ENCODE results near the gene IL1RAPL1. TPM values are rescaled to one million over a fixed set of nuclear protein-coding genes. Genes with fewer than 3 reads are reported as not detected.
A peak's percentile ranks its signal among the peaks of the same experiment; 100 is the strongest.
"Not testable (repeated sequence)": the region's sequence is repeated elsewhere in the genome, so short reads cannot be mapped to it uniquely, and the experiment has no call there.

The IL1RAPL1 gene
- total RNA-seq, 1 donor from 2014 or later, result not detected

DNA sequence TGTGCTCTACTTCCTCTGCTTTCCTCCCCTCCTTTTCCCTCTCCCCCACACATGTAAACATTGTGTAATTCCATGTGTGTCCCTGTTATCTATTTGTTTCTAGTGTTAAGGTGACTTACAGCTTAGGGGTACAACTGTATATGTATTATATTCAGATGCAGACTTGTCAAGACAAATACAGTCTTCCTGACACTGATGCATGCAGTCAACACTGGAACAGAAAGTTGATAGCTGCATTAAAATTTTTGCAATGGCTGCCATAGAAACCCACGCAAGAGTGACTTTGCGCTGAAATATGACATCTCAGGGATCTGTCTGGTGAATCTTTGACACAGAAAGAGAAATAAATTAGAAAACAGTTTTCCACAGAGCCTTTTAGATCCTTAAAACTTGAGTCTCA lies 656.7 kb downstream of the IL1RAPL1 start:
- DNase-seq (ENCODE audit: low read depth), result no peak

DNA sequence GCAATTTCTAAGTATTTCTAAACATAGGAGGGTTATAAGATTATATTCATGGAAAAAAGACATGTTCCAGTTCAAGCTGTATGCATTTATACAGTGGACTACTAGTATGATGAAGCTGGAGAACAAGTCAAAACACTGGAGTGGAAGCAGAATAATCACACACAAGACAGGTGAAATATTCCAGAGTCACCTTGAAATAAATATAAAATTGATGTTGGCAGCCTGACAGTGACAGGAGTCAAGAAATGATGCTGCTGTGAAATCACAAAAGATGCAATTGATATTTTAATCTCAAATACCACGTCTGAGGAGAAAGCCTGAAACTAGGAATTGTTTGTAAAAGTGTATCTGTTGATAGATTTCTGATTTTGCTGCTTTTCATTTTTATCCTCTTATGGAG lies 667.3 kb downstream of the IL1RAPL1 start:
- no peak for DNase-seq (ENCODE audit: low read depth)

DNA sequence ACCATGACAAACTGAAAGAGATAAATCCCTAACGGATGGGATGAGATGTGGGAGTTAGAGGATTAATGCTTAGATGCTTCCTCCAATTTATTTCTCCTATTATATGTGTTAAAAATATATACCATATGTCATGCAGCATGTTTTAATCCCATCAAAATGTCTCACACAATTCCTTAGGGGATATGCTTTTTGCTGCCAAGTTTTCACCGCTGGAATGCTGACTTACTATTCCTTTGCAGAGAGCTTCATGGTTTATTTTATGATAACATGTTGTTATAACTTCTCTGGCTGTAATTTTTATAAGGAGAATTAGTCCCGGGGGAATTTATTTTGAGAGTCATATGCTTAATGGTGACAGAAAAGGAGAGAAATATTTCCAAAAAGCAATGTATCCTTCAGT lies 670.3 kb downstream of the IL1RAPL1 start:
- DNase-seq (ENCODE audit: low read depth), result no peak

DNA sequence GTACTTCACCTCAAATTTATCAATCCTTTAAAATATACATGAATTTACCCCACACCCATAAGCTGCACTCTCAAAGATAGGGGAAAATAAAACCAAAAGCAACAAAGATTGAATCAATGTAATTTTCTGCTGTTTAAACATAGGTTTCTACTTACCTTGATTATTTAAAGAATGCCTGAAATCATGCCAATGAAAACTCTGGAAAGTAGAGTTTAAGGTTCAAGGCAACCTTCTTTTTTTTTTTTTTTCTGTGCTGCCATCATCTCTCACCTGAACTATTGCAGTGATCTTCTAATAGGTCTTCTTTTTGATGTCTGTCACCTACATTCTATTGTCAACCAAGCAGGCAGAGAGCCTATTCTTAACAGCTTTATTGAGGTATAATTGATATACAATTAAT lies 682.1 kb downstream of the IL1RAPL1 start:
- no peak for DNase-seq (ENCODE audit: low read depth)

DNA sequence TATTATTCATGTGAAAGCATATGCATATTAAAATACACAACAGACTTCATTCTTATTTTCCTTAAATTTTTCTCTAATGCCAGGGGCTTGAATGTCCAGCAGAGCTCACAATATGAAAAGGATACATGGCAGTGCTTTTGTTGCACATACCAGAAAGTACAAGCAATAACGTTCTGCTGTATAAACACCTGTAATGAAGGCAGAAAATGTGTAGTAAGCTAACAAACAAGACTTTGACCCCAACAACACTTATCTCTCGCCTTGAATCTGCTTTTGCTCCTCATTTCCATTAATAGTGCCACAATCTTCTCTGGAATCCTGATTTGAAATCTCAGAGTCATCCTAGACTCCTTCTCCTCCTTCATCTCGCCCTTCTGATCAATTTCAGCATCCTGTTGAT lies 687.3 kb downstream of the IL1RAPL1 start:
- DNase-seq (ENCODE audit: low read depth), result no peak

DNA sequence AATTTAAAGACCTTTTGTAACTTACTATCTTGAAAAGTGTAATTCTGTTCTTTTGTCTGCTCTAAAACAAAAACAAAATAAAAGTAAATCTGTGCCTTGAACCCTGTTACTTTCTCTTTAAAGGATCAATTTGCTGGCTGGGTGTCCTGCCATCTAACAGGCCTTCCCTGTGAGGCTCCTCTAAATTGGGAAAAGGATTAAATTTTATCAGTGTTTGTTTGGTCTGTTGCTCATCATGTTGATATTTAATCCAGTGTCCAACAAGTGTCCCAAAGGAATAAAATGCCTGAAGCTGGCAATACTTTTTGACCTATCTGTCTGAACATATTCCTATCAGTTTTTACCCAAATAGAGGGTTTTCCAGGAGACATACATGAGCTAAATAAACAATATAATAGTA lies 688.7 kb downstream of the IL1RAPL1 start:
- no peak for DNase-seq (ENCODE audit: low read depth)

DNA sequence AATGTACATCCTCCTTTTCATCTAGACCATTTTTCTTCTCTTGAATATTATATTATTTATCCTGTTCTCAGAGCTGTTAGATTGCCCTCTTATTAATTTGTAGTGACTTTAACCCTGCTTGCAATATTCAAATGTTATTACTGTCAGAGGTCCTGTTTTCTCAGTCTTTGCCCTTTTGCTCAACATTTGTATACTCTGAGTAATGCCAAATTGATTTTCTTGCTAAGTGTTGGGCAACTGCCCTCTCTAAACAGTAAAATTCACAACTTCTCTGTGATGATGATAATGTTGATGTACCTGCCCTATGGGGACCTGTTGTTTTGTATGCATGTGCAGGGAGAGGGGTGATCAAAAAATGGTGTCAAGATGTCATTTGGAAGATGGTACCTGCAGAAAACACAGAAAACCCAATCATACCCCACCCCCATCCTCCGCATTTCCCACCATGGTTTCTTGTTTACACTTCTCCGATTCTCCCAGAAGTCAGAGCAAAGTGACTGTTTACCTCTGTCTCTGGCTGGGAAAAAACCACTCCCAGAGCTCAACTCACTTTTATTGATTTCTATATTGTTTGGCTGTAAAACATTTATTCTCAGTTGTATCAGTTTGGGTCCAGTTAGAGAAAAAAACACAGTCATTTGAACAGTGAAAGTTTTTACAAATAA lies 694.0 kb downstream of the IL1RAPL1 start:
- no peak for DNase-seq (ENCODE audit: low read depth)

DNA sequence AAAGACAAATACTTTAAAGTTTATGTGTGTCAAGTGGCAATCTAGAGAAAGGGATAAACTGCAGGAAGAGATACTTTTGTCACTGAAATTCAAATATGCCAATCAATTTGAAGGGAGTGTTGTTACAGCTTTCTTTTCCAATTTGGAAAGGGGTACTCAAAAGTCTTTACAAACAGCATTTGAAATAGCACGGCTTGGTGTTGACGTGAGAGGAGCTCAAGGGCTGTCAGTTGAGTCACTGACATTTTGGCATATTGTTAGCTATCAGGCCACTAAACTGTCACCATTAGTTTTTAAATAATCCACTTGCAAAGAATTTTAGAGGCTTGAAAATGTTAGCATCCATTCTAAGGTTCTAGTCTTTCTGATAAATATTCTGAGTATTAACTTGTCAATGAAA lies 698.4 kb downstream of the IL1RAPL1 start:
- no peak for DNase-seq (ENCODE audit: low read depth)

DNA sequence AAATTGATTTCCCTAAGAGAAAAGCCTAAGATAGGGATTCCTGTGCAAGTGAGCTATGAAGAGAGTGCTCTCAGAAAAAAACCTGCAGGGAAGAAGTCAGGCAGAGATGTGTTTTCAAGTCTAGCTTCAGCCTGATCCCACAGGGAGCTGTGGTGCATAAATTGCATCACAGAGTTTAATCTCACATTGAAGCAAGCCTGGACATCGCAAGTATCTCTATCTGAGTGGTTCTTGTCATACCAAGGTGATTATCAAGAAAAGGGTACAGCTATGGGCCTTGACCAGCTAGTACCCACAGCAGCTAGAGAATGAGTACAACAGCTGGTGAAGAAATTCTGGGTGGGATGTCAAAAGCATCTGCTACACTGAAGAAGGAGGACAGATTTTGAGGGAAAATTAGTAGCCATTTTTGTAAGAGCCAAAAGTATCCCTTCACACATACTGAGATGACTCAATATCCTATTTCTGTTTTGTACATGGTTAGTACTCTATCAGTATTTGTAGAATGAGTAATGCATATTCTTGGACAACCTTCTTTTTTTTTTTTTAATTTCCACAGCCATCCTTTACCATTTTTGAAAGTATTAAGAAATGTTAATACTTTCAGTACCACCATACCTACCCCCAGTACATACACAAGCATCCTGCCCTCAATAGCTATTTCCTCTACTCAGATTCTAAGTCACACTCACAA lies 708.9 kb downstream of the IL1RAPL1 start:
- DNase-seq (ENCODE audit: low read depth), result peak; percentile 10

DNA sequence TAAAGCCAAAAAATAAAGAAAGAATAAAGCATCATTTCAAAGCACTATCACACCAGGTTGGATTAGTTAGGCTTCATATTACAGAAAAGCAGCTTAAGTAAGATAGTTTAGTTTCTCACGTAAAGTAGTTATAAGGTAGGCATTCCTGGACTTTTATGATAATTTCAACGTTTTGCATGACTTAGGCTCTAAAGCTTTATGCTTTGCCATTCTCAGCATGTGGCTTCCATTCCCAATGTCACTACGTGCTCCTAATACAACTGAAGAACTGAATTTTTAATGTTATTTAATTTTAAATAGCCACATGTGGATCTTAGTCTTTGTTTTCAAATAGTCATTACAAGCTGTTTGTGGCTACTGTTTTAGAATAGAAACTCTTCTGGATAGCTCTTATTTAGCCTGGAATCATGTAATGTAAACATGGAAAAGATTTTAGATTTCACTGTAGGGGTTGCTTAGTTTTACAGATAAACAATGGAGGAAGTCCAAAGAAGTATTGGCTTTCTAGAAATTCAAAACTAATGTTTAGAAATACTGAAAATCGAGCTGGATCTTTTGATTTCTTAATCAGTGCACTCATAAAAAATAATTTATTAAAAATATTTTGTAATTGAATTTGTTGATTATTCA lies 710.0 kb downstream of the IL1RAPL1 start:
- DNase-seq (ENCODE audit: low read depth), result no peak

DNA sequence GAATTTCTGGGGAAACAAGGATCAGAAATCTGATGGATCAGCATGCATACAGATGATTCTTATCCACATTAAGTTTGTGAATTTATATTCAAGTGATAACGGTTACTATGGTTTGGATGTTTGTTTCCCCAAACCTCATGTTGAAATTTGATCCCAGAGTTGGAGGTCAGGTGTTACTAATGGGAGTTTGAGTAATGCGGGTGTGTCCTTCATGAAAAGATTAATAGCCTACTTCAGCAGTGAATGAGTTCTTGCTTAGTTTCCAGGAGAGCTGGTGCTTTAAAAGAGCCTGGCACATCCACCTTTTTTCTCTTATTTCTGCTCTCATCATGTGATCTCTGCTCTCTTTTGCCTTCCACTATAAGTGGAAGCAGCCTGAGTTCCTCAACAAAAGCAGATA lies 712.4 kb downstream of the IL1RAPL1 start:
- DNase-seq (ENCODE audit: low read depth), result peak; percentile 5

DNA sequence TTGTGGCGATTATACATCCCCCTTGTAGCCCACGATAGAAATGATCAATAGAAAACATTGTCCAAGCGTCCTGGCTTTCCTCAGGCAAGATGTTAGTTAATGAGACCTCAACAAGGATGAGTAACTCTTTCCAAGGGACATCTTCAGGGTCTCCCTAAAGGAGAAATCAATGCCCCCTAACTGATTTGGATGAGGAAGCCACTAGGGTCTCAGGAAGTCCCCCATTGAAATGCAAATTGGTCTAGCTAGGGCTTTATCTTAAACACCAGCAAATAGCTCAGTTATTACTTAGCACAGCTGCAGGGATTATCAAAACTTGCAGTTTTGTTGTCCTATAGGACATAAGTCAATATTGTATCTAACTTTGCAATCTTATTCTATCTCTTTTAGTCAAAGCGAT lies 721.5 kb downstream of the IL1RAPL1 start:
- no peak for DNase-seq (ENCODE audit: low read depth)

DNA sequence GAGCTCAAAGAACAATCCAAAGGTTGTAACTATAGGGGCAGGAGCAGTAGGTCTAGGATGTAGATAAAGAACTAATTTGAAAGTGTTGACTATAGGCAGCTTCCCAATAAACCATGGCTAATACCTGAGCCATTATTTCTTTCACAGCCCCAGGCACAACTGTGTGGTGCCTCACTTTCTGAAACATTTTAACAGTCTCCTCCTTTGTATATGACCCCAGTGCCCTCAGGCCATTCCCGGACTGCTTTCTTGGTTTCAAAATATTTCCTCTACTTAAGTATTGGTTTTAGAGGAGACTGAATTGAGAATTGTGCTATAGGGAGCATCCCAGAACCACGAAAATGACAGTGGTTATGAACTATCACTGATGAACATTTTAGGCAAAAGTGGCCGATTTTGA lies 728.7 kb downstream of the IL1RAPL1 start:
- DNase-seq (ENCODE audit: low read depth), result no peak

DNA sequence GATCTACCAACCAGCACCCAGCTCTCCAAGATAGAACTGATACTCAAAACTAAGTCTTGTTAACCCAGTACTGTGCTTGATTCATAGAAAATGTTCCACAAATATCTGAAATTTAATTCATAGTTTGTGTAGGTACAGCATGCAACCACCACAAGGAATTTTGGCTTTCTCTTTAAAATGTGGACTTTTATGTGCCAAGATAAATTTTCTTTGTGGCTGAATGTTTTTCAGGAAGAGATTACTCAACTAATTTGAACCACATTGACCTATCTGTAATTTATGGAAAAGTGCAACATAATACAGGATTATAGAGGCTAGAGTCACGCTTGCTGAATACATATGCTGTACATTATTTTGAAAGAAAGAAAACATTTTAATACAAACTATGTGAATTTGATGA lies 730.8 kb downstream of the IL1RAPL1 start:
- no peak for DNase-seq (ENCODE audit: low read depth)

DNA sequence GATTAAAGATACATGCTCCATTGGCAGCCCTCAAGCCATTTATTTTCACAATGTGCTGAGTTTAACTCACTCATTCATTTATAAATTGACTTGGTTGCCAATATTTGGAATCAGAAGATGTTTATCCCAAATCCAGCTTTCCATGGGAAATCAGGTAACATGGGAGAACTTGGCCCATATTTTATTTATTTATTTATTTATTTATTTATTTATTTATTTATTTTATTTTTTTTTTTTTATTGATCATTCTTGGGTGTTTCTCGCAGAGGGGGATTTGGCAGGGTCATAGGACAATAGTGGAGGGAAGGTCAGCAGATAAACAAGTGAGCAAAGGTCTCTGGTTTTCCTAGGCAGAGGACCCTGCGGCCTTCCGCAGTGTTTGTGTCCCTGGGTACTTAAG lies 745.2 kb downstream of the IL1RAPL1 start:
- not testable (repeated sequence) for DNase-seq (ENCODE audit: low read depth)

DNA sequence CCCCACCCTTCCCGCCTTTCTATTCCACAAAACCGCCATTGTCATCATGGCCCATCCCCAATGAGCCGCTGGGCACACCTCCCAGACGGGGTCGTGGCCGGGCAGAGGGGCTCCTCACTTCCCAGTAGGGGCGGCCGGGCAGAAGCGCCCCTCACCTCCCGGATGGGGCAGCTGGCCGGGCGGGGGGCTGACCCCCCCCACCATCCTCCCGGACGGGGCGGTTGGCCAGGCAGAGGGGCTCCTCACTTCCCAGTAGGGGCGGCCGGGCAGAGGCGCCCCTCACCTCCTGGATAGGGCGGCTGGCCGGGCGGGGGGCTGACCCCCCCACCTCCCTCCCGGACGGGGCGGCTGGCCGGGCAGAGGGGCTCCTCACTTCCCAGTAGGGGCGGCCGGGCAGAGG lies 745.8 kb downstream of the IL1RAPL1 start:
- DNase-seq (ENCODE audit: low read depth), result not testable (repeated sequence)

DNA sequence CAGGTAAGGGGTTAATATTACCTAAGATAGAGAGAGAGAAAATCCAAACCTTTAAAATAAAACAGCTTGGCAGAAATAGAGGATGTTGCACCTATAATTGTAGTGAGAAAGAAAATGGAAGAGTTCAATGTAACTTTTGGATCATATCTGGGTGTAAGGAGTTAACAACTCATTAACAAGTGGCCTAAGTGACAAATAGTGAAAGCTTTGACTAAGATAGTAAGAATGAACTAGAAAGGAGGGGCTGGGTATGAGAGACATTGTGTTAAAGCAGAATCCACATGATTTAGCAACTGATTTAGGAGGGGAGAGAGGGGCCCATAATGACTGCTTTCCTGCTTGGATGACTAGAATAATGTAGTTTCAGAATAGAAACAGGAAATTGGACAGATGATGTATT lies 761.0 kb downstream of the IL1RAPL1 start:
- DNase-seq (ENCODE audit: low read depth), result no peak

DNA sequence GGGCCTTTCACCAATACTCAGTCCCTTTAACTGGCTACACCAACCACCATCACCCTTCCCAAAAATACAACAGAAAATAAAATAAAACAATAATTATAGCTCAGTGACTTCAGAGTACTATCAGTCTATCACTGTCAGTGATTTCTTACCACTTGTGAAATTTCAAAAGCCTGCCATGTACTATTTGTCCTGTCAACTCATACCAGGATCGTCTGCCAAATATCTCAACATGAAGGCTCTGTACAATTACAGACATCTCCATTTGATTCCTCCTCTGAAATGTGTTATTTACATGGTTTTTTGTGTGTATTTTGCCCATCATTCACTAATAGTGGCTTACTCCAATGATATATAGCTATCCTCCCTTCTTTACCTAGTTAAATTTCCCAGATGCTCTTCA lies 772.0 kb downstream of the IL1RAPL1 start:
- no peak for DNase-seq (ENCODE audit: low read depth)

DNA sequence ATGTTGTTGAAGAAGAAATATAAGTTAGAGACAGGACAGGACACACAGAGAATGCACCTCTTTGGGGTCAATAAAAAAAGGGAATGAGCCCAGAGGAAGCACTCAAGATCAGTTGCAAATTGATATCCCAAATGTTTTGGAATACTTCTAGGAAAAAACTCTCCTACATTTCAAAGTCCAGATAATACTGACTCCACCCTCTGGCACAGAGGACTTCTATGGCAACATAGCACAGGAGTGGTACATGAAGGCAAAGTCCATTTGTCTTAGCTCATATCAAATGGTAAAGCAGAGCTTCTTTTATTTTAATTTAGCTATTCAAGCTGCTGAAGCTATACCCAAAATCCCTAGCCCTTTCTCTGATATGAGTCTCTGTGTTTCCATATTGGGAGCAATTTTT lies 787.5 kb downstream of the IL1RAPL1 start:
- not testable (repeated sequence) for DNase-seq (ENCODE audit: low read depth)

DNA sequence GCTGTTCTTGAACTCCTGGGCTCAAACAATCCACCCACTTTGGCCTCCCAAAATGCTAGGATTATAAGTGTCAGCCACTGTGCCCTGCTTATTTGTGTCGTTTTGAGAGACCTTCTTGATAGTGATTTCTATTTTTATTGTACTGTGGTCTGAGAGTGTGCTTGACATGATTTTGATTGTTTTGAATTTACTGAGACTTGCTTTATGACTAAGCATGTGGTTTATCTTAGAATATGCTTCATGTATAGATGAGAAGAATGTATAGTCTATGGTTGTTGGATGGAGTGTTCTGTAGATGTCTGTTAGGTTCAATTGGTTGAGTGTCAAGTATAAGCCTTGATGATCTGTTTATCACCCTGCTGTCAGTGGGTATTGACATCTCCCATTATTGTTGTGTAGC lies 789.3 kb downstream of the IL1RAPL1 start:
- no peak for DNase-seq (ENCODE audit: low read depth)

DNA sequence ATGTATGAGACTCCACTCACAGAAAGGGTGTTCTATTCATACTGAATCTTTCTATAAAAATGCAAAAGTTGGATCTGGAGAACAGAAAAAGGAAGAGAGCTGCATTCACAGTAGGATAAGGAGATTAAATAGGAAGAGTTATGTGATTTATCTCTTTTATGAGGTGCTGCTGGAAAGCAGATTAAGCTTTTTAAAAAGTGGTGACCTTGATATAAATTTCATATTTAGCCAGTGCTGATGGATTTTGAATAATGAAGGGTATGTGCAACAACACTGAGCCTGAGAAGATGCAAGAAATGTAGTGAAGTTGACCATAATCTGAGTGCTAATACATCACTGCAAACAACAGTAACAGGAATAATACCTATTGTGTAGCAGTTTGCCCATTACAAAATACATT lies 795.6 kb downstream of the IL1RAPL1 start:
- DNase-seq (ENCODE audit: low read depth), result no peak

DNA sequence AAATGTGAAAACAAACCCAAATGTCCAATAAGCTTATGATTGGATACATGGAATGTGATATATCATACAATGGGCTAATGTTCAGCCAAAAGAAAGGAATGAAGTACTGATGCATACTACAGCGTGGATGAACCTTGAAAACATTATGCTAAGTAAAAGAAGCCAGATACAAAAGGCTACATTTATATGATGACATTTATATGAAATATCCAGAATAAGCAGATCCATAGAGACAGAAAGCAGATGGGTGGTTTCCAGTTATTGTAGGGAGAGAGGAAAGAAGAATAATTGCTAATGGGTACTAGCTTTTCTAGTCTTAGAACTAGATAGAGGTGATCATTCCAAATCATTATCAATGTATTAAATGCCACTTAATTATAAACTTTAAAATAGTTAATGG lies 801.3 kb downstream of the IL1RAPL1 start:
- DNase-seq (ENCODE audit: low read depth), result no peak

DNA sequence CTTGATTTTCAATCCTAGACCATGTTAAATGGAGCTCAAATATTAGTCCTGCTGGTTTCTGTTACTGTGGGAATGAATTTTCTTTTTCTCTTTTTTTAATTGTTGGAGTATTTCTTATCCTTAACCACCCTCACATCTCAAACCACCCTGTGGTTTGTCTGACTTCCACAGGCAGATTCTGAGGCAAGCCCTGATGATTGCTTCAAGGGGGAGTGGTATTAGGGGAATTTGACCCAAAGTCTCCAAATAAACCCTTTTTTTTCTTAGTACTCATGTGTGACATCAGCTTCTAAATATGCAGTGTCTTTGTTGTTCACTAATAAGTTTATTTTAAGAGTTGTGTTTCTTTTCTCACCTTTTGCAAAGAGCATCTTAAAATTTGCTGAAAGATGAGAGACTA lies 810.3 kb downstream of the IL1RAPL1 start:
- DNase-seq (ENCODE audit: low read depth), result peak; percentile 43

Data from myocyte (in vitro differentiated cells).